Epithelial cell of esophagus (primary cell): Measurements from ENCODE around the gene TAF1D.

Source experiments
- DNase-seq: peaks from one replicate; pipeline ENCODE4 v3.0.0; 2010; ENCODE audit warnings: low read depth
- H3K4me3 ChIP-seq: 2 replicates; pipeline ENCODE4 v1.5.1; 2011; ENCODE audit warnings: mild to moderate bottlenecking, low read length, control low read depth
- CTCF ChIP-seq: IDR thresholded peaks from 2 replicates; pipeline ENCODE4 v1.5.1; 2011; ENCODE audit warnings: low read depth, mild to moderate bottlenecking, low read length, control low read depth, inconsistent platforms; ENCODE audit not compliant: insufficient read depth; ENCODE audit errors: missing control alignments

Gene TAF1D

DNA sequence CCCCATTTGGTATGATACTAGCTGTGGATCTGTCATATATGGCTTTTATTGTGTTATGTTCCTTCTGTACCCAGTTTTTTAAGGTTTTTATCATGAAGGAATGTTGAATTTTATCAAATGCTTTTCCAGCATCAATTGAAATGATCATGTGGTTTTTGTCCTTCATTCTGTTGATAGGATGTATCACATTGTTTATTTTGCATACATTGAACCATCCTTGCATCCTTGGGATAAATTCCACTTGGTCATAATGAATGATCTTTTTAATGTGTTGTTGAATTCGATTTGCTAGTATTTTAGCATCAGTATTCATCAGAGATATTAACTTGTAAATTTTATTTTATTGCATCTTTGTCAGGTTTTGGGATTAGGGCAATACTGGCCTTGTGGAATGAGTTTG lies 31.1 kb downstream of the TAF1D start:
- H3K4me3 ChIP-seq, result no peak overlapping the region
- no peak for DNase-seq
- TF ChIP-seq CTCF, result no peak

DNA sequence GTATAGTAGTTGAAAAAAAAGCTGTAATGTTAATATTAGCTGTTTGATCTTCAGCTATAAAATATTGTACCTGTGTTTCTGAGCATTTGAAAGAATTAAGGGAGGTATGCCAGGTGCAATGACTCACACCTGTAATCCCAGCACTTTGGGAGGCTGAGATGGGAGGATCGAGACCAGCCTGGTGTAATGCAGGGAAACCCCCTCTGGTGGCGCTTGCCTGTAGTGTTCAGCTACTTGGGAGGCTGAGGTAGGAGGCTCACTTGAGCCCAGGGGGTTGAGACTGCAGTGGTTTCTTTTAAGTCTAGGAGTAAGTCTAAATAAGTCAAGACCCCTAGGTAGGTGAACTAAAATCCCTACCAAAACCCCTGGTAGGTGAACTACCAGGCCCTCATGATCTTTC lies 37.1 kb downstream of the TAF1D start:
- peak; percentile 20 for TF ChIP-seq CTCF
- no peak for DNase-seq
- no peak overlapping the region for H3K4me3 ChIP-seq

GRCh38 chr11:93700830-93701229 lies 40.5 kb downstream of the TAF1D start:
- no peak for TF ChIP-seq CTCF
- no peak overlapping the region for H3K4me3 ChIP-seq
- no peak for DNase-seq

- no peak for TF ChIP-seq CTCF
- DNase-seq, result no peak
- H3K4me3 ChIP-seq, result no peak overlapping the region
Measured at GRCh38 chr11:93697611-93698010, 43.7 kb downstream of the TAF1D start.

- H3K4me3 ChIP-seq, result no peak overlapping the region
- no peak for TF ChIP-seq CTCF
- DNase-seq, result no peak
Measured at GRCh38 chr11:93694557-93694956, 46.7 kb downstream of the TAF1D start.

DNA sequence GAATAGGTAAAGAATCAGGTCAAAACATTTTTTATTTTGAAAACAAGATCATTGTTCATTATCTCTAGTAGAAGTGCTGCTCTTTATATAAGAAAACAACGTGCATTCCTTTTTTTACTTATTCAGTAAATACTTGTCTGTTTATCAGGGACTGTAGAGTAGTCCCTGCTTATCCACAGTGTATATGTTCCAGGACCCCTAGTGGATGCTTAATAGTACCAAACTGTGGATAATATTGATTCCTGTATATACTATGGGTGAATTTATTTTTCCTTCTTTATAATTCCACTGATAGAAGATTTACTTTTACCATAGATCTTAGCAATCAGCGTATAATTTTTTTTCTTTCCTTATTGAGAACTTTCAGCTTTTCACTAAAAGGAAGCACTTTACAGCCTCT lies 47.2 kb downstream of the TAF1D start:
- no peak overlapping the region for H3K4me3 ChIP-seq
- TF ChIP-seq CTCF, result no peak
- no peak for DNase-seq

- DNase-seq, result no peak
- no peak for TF ChIP-seq CTCF
Measured at GRCh38 chr11:93689240-93689639, 52.1 kb downstream of the TAF1D start.

More at GRCh38 chr11:93689240-93689639, 52.1 kb downstream of the TAF1D start:
- H3K4me3 ChIP-seq, result no peak overlapping the region
